ENCODE data around the gene MYADML2.
"Not testable (repeated sequence)": the region's sequence is repeated elsewhere in the genome, so short reads cannot be mapped to it uniquely, and the experiment has no call there.

The MYADML2 gene

GRCh38 chr17:81927152-81927652, 19.8 kb downstream of the MYADML2 start:
- intact Hi-C loops (cut with DNase I) = no loop called here
- DNase-seq = no peak

DNA sequence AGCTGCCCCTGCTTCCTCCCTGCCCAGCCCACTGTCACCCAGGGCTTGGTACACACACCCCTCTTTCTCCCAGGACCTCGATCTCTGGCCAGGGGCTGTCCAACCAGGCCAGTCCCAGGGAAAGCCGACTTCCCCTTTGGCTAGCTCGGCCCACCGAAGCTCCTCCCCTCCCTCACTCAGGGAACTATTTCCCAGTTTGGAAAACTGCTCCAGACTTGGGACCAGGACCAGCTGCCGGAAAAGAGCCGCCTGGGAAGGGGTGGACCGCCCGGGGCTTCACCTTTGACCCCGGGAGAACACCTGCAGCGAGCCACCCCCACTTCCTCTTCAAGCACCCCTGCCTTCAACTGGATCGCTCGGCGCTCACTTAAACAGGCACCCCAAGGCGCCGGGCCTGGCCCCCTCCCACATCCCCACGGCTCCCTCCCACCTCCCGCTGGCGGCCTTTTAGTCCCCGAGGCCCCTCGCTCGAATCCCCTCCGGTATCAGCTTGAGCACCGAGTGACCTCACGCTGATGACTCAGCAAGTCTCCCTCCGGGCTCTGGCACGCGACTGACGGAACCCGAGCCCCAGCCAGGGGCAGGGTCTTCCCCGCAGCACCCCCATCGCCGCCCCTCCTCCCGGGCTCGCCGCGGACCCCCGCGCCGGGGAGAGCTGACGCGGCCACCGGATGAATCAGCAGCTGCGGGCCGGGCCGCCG, 20.4 kb downstream of the MYADML2 start:
- DNase-seq = peak in 3 of 10 donors; percentile 22 to 42 (median 34)
- intact Hi-C loops (cut with DNase I) = no loop called here

DNA sequence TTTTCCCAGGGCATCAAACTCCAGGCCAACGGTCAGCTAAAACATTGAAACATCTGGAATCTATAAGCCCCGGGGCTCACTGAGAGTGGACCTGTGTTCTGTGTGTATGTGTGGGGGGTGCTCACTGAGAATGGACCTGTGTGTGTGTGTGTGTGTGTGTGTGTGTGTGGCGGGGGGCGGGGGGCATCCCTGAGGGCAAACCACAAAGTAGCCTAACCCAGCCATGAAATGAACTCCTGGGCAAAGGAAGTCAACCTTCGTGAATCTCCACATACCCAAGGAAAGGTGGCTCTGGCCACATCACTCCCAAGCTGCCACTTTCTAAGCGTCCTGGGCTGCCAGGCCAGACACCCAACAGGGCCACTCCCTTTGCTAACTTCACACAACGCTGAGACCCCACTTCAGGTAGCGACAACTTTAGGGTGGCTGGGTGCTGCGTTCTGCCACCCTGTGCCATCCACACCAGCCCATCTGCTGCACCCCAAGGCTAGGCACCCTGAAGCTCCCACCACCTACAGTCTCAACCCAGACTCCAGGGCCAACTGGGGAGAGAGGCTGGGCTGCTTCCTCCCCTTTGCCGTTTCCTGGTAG, 21.1 kb downstream of the MYADML2 start:
- intact Hi-C loops (cut with DNase I) = no loop called here
- DNase-seq = no peak

DNA sequence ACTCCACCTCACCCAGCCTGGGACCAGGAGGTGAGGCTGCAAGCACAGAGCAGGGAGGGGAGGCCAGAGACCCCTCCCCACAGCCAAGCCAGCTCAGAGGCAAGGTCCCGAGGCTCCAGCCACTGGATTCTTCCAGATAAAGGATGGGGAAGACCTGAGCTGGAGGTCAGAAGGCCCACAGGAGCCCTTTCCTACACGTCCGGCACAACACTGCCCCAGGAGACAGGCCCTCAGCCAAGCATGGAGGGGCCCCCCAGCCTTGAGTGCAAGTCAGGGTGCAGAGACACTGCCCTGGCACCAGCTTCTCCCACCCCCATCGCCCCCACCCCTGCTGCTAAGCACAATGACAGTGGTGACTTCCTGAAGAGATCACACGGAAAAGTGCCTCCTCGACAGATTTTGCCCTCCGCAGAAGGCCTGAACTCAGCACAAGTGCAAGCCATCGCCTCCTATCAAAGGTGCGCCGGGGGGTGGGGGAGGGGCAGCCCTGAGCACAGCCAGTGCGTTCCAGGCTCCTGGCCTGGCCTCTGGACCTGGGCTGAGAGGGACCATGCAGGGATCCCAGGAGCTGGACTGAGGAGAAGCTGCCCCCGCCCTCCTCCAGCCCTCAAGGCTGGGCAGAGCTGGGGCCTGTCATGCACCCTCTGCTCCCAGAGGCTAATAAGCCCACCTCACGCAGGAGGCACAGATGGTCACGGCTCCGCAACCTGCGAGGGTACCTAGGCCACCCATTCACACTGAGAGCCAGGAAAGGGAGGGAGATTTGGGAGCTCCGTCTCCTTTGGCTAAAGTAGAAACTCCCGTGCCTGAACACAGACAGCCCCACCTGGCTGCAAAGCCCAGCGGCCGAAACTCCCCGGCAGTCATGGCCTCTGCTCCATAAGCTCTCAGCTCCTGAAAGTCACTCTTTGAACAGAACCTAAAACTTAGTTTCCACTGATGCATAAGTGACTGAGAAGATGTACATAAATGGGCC, 22.2 kb downstream of the MYADML2 start:
- intact Hi-C loops (cut with DNase I) = no loop called here
- no peak for DNase-seq

DNA sequence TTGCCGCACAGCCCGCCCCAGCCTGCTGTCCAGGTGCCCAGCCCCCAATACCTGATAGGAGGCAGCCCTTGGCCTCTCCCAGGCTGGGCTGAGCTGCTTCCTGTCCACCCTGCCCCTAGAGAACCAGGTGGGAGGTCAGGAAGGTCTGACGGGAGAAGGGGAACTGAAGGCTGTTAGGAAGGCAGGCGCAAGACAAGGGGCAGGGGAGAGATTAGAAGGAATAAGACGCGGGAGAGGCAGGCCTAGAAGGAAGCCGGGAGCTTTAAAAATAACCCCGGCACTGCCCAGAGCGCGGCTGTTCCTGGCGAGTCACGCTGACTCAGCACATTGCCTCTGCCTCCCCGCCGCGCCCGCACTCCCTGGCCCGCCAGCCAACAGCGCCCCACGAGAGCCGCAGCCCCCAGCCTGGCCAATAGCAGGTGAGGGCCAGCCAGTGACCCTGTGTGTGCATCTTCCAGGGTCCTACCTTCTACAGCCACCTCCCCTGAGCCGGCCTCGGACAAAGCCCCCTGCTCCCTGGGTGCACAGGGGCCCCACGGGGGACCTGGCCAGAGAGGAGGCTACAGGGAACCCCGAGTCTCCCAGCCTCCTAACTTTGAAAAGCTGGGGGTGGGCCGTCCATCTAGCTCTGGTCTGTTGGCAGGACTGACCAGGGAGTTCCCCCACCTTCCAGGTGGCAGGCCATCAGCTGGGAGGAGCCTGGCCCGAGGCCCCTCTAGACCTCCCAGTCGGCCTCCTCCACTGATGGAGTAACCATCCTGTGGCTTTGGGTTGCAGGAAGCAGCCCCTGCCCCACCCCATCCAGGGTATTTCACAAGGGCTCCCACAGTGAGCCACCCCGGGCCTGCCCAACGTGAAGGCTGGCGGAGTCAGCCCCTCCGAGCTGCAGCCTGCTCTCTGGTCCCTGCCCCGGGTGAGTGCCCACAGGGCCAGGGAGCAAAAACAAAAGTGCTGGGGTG, 23.5 kb downstream of the MYADML2 start:
- intact Hi-C loops (cut with DNase I) = no loop called here
- peak in 8 of 10 donors; percentile 36 to 92 (median 56) for DNase-seq

DNA sequence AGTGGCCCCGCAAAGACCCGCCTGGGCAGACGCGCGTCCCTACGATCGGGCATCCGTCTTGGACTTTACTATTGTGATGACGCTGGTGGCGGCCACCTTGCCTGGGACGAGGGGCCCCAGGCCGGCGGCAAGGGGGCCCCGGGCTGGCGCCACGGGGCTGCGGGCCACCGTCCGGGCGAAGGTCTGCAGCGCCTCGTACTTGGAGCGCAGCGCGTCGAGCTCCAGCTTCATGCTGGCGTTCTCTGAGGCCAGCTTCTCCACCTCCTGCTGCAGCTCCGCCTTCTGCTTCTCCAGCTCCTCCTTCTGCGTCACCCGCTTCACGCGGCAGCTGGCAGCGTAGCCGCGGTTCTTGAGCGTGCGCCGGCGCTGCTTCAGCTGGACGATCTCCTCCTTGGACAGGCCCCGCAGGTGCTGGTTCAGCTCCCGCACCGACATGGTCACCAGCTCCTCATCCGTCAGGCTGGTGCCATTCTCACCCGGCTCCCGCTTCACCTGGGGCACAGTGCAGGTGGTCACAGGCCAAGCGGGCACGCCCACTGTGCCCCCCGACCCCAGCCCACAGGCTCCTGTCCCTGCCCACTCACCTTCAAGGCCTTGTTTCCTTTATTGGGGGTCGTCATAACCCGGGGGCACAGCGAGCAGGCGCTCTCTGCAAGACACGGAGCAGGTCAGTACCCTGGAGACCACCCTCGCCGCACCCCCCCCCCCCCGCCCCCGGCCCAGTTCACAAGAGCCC, 24.3 kb downstream of the MYADML2 start:
- intact Hi-C loops (cut with DNase I) = no loop called here
- no peak for DNase-seq

- no peak for DNase-seq
- intact Hi-C loops (cut with DNase I) = no loop called here
These were observed 25.0 kb downstream of the MYADML2 start for GRCh38 chr17:81921996-81922565.

GRCh38 chr17:81921537-81921862, 25.5 kb downstream of the MYADML2 start:
- intact Hi-C loops (cut with DNase I) = no loop called here
- DNase-seq = no peak

- intact Hi-C loops (cut with DNase I) = no loop called here
- no peak for DNase-seq
These were observed 26.2 kb downstream of the MYADML2 start for GRCh38 chr17:81920612-81921536.

- no peak for DNase-seq
- intact Hi-C loops (cut with DNase I) = no loop called here
These were observed 28.0 kb downstream of the MYADML2 start for GRCh38 chr17:81918832-81919545.

DNA sequence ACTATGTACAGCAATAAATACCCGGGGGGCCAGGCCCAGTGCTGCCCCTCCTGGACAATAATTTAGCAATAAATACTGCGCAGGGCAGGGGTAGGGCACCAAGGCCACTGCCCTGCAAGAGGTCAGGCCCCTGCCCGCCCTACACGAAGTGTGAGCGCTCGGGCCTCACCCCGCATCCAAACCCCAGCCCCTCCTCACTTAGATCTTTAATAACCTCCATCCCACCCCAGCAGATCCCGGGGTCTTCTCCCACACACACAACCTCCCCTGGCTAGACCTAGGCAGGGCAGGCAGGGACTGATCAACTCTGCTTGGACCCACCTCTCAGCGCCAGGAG, 28.7 kb downstream of the MYADML2 start:
- intact Hi-C loops (cut with DNase I); DNase-seq: not testable (repeated sequence)

DNA sequence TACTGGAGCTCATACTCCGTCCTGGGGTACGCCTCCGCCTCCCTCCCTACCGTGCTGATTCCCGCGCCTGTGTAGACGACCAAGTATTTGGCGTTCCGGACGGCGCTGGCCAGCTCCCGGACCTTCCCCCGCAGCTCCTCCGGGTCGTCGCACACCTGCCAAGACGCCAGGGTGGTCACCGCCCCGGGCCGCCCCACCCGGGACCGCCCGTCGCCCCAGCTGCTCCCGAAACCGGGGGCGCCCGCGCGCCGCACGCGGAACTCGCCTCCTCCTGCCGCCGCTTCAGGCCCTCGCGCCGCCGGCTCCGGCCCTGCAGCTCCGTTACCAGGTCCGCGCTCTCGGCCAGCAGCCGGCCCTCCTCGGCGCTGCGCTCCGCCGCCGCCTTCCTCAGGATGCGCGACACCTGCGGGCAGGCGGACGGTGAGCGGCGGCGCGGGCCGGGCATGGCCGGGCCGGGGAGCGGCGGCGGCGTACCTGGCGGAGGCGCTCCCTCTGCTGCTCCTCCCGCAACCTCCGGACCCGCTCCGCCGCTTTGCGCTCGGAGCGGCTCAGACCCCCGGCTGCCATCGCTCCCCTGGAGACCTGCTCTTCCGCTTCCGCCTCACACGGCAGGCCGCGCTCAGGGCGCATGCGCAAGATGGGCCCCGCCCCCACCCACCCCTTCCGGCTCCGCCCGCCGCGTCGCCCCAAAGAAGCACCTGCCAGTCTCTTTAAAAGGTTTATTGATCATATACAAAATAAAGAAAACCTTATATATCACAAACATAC, 29.3 kb downstream of the MYADML2 start, which contains the start of gene SIRT7:
Gene SIRT7, minus strand, starts transcription at position 612 of the 768 bp plus-strand sequence. Its CDS starts 45 bp downstream, at position 567.
- intact Hi-C loops (cut with DNase I) = no loop called here
- DNase-seq = peak in 8 of 10 donors; percentile 64 to 96 (median 72)

DNA sequence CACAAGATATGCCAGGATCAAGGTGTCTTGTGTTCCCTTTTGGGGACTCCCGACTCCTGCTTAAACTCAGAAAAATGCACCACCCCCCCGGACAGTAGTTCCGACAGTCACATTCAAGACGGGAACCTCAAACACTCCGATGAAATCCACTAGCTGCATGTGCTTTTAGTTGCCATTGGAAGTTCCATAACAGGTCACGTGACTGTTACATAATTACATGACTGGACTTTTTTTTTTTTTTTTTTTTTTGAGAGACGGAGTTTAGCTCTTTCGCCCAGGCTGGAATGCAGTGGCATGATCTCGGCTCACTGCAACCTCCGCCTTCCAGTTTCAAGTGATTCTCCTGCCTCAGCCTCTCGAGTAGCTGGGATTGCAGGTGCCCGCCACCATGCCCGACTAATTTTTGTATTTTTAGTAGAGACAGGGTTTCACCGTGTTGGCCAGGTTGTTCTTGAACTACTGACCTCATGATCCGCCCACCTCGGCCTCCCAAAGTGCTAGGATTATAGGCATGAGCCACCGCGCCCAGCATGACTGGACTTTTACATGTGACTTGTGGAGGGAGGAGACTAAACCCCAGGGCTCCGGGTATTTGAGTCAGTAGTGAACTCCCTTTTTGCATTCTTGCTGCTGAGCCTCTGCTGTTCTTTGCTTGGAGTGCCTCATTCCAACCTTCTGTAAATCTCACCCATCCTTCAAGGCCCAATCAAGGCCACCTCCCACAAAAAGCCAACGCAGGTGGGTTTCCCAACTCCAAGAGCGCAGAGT, 30.6 kb downstream of the MYADML2 start:
- intact Hi-C loops (cut with DNase I) = no loop called here
- DNase-seq = no peak

GRCh38 chr17:81915331-81915730, 31.7 kb downstream of the MYADML2 start:
- DNase-seq = no peak
- intact Hi-C loops (cut with DNase I) = no loop called here

- intact Hi-C loops (cut with DNase I) = no loop called here
- no peak for DNase-seq
These were observed 32.8 kb downstream of the MYADML2 start for GRCh38 chr17:81914103-81914850.

Measured in posterior cingulate gyrus (tissue), 11 donors.